Neural cell (in vitro differentiated cells): ENCODE measurements around the gene VPS33A. TPM values are rescaled to one million over a fixed set of nuclear protein-coding genes. Genes with fewer than 3 reads are reported as not detected.

Source experiments
- H2AFZ ChIP-seq: fragments of 200-600, 300-800 bp; sonication (generic), shearing (Covaris generic); 2 replicates; pipeline ENCODE4 v1.6.0; 2014; ENCODE audit warnings: low read depth, mild to moderate bottlenecking, antibody characterized with exemption, low read length, moderate library complexity
- H3F3A ChIP-seq: fragments of 200-600 bp; shearing (Covaris generic); 2 replicates; pipeline ENCODE4 v1.6.1; 2016; ENCODE audit warnings: mild to moderate bottlenecking, moderate library complexity, mixed read lengths, antibody characterized with exemption, low read length; ENCODE audit not compliant: insufficient read depth, poor library complexity, severe bottlenecking
- H3K27ac ChIP-seq: fragments of 200-600, 300-800 bp; sonication (generic), shearing (Covaris generic); 2 replicates; pipeline ENCODE4 v1.5.1; 2014; ENCODE audit warnings: mild to moderate bottlenecking, low read length, moderate library complexity
- H3K27me3 ChIP-seq: fragments of 300-800, 200-600 bp; sonication (generic), shearing (Covaris generic); 2 replicates; pipeline ENCODE4 v1.6.0; 2014; ENCODE audit warnings: mild to moderate bottlenecking, low read depth, low read length, moderate library complexity; ENCODE audit not compliant: insufficient read depth
- H3K36me3 ChIP-seq: fragments of 300-800, 200-600 bp; sonication (generic), shearing (Covaris generic); 2 replicates; pipeline ENCODE4 v1.5.1; 2014; ENCODE audit warnings: mild to moderate bottlenecking, antibody characterized with exemption, low read length, moderate library complexity; ENCODE audit not compliant: insufficient read depth
- H3K4me2 ChIP-seq: fragments of 300-800, 200-600 bp; sonication (generic), shearing (Covaris generic); 2 replicates; pipeline ENCODE4 v1.6.0; 2014; ENCODE audit warnings: mild to moderate bottlenecking, low read length
- H3K4me3 ChIP-seq: fragments of 300-800, 200-600 bp; sonication (generic), shearing (Covaris generic); 2 replicates; pipeline ENCODE4 v1.5.1; 2014; ENCODE audit warnings: mild to moderate bottlenecking, low read length, moderate library complexity
- H3K79me2 ChIP-seq: fragments of 200-600 bp; shearing (Covaris generic); replicated peaks from 2 replicates; pipeline ENCODE4 v1.6.0; 2014; ENCODE audit warnings: mild to moderate bottlenecking, low read length, moderate library complexity; ENCODE audit not compliant: insufficient read depth
- H3K9ac ChIP-seq: fragments of 300-800, 200-600 bp; sonication (generic), shearing (Covaris generic); 2 replicates; pipeline ENCODE4 v1.6.1; 2016; ENCODE audit warnings: mild to moderate bottlenecking, low read length, mixed read lengths
- H3K9me2 ChIP-seq: fragments of 200-600 bp; shearing (Covaris generic); 2 replicates; pipeline ENCODE4 v1.6.1; 2016; ENCODE audit warnings: mild to moderate bottlenecking, low read length, mixed read lengths; ENCODE audit not compliant: insufficient read depth
- H3K9me3 ChIP-seq: fragments of 200-600, 300-800 bp; sonication (generic), shearing (Covaris generic); 2 replicates; pipeline ENCODE4 v1.6.1; 2016; ENCODE audit warnings: mild to moderate bottlenecking, mixed run types, low read length, moderate library complexity, mixed read lengths
- H4K20me1 ChIP-seq: fragments of 200-600 bp; shearing (Covaris generic); 2 replicates; pipeline ENCODE4 v1.6.1; 2016; ENCODE audit warnings: mild to moderate bottlenecking, mixed run types; ENCODE audit not compliant: insufficient read depth
- CTCF ChIP-seq: fragments of 450-650 bp; IDR thresholded peaks from 2 replicates; pipeline ENCODE4 v1.5.1; 2014; ENCODE audit warnings: antibody characterized with exemption, mild to moderate bottlenecking, moderate library complexity; ENCODE audit not compliant: poor library complexity, severe bottlenecking
- EP300 ChIP-seq: fragments of 450-650 bp; conservative IDR thresholded peaks from 2 replicates; pipeline ENCODE4 v1.6.1; 2014; ENCODE audit warnings: antibody characterized with exemption, mild to moderate bottlenecking, moderate library complexity; ENCODE audit not compliant: poor library complexity, severe bottlenecking
- EZH2 ChIP-seq: fragments of 200-600, 300-800 bp; shearing (Covaris generic), sonication (generic); IDR thresholded peaks from 2 replicates; pipeline ENCODE4 v1.6.1; 2014; ENCODE audit warnings: antibody characterized with exemption, low read length, borderline replicate concordance, mild to moderate bottlenecking; ENCODE audit not compliant: insufficient read depth, poor library complexity, severe bottlenecking
- MXI1 ChIP-seq: fragments of 450-650 bp; conservative IDR thresholded peaks from 2 replicates; pipeline ENCODE4 v1.6.1; 2014; ENCODE audit warnings: antibody characterized with exemption, mild to moderate bottlenecking; ENCODE audit not compliant: poor library complexity, severe bottlenecking
- POLR2AphosphoS5 ChIP-seq: IDR thresholded peaks from 2 replicates; pipeline ENCODE4 v1.6.1; 2012
- RAD21 ChIP-seq: fragments of 450-650 bp; conservative IDR thresholded peaks from 2 replicates; pipeline ENCODE4 v1.6.1; 2014; ENCODE audit warnings: antibody characterized with exemption, mild to moderate bottlenecking, moderate library complexity
- REST ChIP-seq: IDR thresholded peaks from 2 replicates; pipeline ENCODE4 v1.6.1; 2012; ENCODE audit warnings: borderline replicate concordance
- SMC3 ChIP-seq: fragments of 450-650 bp; conservative IDR thresholded peaks from 2 replicates; pipeline ENCODE4 v1.6.1; 2014; ENCODE audit warnings: antibody characterized with exemption, mild to moderate bottlenecking, moderate library complexity; ENCODE audit not compliant: poor library complexity
- TAF1 ChIP-seq: IDR thresholded peaks from 2 replicates; pipeline ENCODE4 v1.6.1; 2012; ENCODE audit warnings: low read depth
- polyA plus RNA-seq: library from polyadenylated mRNA; depleted of rRNA; stranded (reverse); fragments of >200 nt; gene quantifications from 2 replicates; pipeline ENCODE4 v1.2.3, GENCODE V29; 2014

The VPS33A gene
- polyA plus RNA-seq, 1 donor from 2014 or later, result 40.9 TPM

- Histone ChIP-seq H3K27ac (no peak overlapping the region), H3K4me3 (no peak overlapping the region), H3K27me3 (no peaks in the 10 kb centered on the region), H3K9ac (no peak overlapping the region), H3K36me3 (no peaks in the 10 kb centered on the region), H3K4me2 (no peak overlapping the region), H4K20me1 (no peaks in the 10 kb centered on the region), H3K9me2 (no peaks in the 10 kb centered on the region), H3F3A (no peaks in the 10 kb centered on the region), H2AFZ (no peak overlapping the region), H3K9me3 (no peaks in the 10 kb centered on the region), H3K79me2 (no peaks in the 10 kb centered on the region)
- TF ChIP-seq EZH2 (no peak), POLR2AphosphoS5 (no peak), CTCF (no peak), MXI1 (no peak), TAF1 (no peak), EP300 (no peak), REST (no peak), RAD21 (no peak), SMC3 (no peak)
Measured at GRCh38 chr12:122306407-122306806, 40.1 kb upstream of the VPS33A start.

- H2AFZ ChIP-seq, result no peak overlapping the region
Measured at GRCh38 chr12:122304924-122305323, 38.6 kb upstream of the VPS33A start.

More at GRCh38 chr12:122304924-122305323, 38.6 kb upstream of the VPS33A start:
- H3K4me2 ChIP-seq, result no peak overlapping the region
- no peak overlapping the region for H3K9ac ChIP-seq
- H3K79me2 ChIP-seq, result no peaks in the 10 kb centered on the region
- TF ChIP-seq POLR2AphosphoS5 (no peak), SMC3 (no peak), EP300 (no peak), EZH2 (no peak)
- no peak overlapping the region for H3K4me3 ChIP-seq
- no peak overlapping the region for H3K27ac ChIP-seq
- H3K27me3 ChIP-seq, result no peaks in the 10 kb centered on the region
- H3F3A ChIP-seq, result no peaks in the 10 kb centered on the region
- H3K9me2 ChIP-seq, result no peaks in the 10 kb centered on the region
- no peaks in the 10 kb centered on the region for H3K36me3 ChIP-seq
- H4K20me1 ChIP-seq, result no peaks in the 10 kb centered on the region
- H3K9me3 ChIP-seq, result no peaks in the 10 kb centered on the region
